CD4-positive, alpha-beta T cell treated with Interleukin-6 at 100 ng/mL for 8 hours (primary cell): ENCODE results near the gene RASD1.
"Not testable (repeated sequence)": the region's sequence is repeated elsewhere in the genome, so short reads cannot be mapped to it uniquely, and the experiment has no call there.

Experiments used
- DNase-seq: peaks from one replicate; pipeline ENCODE4 v3.0.0-alpha.2; 2020; ENCODE audit warnings: mixed read lengths, low spot score

Gene RASD1

DNA sequence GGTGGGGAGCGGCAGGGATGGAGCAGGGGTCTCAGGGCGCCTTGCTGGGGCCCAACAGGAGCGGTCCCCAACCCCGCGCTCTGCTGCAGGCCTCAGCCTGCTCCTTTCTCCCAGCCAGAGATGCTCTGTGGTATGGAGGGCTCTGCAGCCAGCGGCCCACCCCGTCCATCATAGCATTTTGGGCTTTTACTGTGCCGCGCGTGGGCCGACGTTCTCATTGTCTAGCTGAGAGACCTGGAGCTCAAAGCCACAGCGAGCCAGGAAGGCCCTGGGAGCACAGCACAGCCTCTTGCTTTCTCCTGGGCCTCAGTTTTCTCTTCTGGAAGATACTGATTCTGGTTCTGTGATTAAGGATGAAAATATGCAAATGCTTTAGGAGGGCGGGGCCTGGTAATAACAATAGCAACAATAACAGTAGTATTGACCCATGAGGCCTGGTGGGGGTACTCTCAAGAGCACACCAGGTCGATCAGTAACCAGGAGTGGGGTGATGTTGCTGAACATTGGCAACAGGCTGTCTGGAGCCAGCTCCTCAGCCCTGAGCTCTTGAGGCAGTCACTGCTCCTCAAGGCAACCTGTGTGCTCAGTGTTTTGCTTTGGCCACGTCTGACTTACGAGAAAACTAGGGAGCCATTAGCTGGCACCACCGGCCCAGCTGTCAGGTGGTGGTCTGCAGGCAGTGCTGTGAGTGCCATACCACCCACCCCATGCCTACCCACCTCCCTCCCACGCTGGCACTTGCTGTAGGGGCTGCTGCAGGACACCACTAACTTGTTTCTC is 1.1 kb upstream of the RASD1 start:
- DNase-seq, result no peak

DNA sequence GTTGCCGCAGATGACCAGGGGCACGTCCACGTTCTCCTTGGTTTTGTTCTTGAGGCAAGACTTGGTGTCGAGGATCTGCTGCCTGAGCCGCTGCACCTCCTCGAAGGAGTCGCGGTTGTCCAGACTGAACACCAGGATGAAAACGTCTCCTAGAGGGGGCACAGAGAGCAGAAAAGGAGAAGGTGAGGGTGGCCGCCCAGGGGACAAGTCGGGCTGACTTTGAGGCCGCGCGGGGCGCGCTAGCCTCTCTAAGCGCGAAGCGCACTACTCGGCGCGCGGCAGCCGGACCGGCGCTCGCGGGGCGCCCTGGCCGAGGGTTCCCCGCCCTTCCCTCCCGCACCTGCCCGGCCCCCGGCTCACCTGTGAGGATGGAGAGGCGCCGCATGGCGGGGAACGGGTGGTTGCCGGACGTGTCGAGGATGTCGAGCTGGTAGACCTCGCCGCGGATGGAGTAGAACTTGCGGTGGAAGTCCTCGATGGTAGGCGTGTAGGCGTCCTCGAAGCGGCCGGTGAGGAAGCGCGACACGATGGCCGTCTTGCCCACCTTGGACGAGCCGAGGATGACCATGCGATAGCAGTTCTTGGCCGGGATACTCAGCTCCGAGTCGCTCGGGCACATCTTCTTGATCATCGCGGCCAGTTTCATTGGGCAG is 533 bp downstream of the RASD1 start:
- no peak for DNase-seq

DNA sequence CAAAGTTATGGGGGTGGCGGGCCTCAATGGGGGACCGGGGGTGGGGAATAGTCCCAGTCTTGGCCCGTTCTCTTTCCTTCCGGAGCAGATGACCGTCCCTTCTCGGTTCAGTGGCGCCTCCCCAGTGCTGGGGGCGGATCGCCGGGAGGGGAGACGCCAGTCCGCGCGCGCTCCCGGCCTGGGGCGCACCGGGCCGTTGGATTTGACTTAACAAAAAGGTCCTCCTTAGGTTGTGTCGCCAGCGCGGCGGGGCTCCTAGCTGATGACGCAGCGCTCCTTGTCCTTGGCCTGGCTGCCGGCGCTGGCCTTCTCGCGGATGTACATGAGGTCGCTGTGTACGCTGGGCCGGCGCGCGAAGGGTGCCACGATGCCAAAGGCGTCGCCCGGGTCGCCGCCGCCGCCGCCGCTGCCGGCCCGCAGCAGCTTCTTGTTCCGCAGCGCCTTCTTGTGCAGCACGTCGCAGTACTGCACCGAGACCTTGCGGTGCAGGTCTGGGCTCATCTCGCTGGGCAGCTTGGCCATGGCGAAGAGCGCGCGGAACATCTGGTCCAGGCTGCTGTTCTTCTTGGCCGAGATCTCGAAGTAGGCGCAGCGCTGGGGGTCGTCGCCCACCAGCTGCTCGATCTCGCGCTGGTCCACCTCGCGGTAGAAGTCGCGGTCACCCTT is 1.2 kb downstream of the RASD1 start:
- no peak for DNase-seq

DNA sequence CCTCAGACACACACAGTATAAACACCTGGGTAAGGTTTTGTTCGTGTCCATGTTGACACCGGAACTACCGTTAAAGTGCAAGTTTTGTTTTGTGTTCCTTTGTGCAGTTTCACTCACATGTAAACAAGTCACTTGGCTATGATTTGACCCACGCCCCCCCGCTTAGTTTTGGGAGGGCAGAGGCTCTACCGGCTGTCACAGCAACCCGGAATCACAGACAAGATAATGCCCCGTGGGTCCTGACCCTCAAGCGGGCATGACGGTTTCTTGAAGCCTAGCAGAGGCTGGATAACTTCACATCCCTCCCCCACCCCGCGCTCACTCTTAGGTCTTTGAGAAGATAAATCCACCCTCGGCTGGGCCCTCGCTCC is 1.7 kb downstream of the RASD1 start:
- no peak for DNase-seq

DNA sequence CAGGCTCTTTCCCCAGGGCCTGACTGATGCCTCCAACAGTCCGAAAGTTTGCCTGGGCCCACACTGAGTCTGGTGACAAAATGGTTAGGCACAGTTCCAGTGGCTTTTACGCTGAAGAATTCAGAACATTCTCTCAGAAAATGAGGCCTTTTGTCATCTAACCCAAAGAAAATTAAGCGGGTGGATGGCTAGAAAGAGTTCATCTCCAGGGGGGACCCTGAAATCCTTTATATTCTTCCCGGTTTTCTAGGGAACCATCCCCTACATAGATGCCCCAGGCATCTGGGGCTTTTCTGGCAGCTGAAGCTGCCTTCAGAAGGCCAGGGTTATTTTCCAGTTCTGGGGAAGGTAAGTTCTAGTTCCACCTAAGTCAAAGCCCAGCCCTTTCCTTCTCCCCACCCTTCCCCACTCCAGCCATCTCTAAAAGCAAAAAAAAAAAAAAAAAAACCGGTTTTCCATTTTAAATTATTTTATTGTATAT is 2.2 kb downstream of the RASD1 start:
- DNase-seq, result no peak

DNA sequence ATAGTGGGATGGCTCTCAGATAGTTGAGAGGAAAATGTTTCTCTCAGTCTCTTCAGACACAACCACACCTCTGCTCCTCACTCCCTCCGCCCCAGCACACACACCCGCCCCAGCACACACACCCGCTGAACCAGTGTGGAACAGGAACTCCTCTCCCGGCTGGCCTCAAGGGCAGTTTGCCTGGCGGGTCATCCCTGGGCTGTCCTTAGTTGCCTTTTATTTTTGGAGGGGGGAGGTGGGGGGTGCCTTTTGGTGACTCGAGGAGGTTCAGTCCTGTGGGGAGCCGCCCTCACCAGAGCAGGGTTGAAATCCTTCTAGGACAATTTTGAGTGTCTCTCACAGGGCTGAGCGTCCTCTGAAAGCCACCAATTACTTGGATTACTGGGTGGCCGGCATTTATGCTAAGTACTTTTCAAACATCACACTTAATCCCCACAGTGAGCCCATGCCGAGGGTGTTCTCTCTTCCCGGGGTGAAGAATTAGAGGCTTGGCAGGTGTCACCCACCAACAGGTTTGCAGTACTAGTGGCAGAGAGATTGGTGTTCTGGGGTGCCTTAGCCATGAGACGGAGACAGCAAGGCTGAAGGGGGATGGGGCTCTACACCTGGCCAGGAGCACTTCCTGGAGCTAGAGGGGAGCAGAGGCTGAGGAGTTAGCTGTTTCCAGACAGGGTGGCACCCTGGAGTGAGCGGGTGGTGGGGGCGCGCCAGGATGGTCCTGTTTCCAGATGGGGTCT is 2.8 kb downstream of the RASD1 start:
- no peak for DNase-seq

DNA sequence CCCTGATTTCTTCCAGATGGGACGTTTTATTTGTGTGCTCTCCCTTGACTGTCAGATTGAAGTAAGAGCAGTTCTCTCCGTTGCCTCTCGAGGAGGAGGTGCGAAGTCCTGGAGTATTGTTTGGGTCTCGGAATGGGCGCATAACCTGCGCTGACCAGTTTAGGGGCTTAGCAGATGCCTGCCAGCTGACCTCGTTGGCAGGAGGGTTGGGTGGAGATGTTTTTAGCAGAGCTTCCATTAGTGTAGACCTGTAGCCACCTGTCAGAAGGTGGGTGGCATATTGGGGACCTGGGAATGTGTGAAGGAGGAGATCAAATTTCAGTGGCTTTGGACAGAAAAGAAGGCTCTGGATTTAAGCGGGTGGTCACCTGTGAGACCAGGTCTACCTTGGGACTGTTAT is 3.6 kb downstream of the RASD1 start:
- DNase-seq, result no peak

DNA sequence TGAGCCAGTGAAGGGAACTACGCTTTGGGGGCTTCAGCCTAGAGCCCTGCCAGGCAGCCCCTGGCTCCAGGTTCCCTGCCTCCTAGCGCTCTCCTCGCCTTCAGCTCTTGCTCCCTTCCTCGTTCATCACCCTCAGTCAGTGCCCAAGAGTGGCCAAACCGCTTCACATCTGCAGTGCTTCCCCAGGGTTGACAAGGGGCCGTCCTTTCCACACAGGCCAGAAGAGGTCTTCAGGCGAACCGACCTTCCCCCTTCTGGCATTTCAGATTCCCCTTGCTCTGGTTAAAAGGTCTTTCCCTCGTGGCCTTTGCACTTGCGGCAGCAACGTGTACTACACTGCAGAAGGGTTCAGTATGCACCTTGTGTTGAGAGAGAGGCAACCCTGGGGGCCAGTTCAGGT is 4.1 kb downstream of the RASD1 start:
- DNase-seq, result no peak

DNA sequence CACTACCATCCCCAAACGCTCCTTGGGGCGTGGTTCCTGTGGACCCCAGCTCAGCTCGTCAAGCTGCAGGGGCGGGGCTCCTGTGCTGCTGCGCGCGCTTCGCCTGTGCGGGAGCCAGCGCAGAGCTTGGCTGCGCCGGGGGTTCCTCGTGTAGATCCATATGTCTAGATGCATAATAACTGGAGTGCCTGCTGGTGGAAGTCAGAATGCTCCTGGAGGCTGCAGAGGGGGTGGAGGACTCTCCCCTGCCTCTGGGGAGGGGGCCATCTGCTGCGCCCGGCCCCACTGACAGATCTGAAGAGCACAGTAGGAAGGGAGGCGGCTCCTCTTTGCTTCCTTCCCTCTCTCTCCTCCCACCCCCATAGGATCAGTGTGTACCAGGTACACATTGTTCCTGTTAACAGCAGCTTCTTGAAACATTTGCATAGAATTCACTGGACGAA is 4.6 kb downstream of the RASD1 start:
- DNase-seq, result no peak

DNA sequence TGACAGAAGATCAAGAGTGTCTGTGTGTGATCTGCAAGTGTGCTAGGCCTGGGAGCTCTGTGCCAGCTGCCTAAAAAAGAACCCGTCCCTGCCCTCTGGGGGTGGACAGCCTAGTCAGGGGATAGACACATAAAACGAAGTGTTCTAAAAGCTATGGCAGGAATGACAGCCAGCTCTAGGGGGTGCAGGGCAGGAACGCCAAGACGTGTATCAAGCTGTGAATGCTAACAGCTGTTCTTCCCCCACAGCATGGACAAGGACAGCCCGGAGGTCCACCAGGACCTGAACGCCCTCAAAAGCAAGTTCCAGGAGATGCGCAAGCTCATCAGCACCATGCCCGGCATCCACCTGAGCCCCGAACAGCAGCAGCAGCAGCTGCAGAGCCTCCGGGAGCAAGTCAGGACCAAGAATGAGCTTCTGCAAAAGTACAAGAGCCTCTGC is 5.1 kb downstream of the RASD1 start:
- no peak for DNase-seq

DNA sequence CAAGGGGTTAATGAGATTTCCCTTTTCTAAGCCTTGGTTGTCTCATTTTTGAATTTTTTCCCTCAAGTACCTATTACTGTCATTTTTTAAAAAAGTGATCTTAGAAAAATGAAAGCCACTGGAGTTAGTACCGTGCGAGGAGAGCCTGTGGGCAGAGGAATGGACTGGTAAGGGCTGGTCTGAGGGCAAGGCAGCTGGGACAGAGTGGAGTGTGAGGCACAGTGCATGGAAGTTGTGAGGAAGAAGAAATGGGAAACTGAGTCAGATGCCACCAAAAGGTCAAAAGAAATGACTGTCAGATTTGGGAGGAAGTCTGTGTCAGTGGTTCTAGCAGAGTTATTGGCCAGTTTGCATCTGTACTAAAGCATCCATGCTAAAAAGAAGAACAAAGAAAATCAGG is 8.2 kb downstream of the RASD1 start:
- DNase-seq, result no peak

DNA sequence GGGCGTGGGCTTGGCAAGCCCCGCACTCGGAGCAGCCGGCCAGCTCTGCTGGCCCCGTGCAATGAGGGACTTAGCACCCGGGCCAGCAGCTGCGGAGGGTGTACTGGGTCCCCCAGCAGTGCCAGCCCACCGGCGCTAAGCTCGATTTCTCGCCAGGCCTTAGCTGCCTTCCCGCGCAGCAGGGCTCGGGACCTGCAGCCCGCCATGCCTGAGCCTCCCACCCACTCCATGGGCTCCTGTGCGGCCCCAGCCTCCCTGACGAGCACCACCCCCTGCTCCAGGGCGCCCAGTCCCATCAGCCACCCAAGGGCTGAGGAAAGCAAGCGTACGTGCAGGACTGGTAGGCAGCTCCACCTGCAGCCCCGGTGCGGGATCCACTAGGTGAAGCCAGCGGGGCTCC is 9.8 kb downstream of the RASD1 start:
- not testable (repeated sequence) for DNase-seq

DNA sequence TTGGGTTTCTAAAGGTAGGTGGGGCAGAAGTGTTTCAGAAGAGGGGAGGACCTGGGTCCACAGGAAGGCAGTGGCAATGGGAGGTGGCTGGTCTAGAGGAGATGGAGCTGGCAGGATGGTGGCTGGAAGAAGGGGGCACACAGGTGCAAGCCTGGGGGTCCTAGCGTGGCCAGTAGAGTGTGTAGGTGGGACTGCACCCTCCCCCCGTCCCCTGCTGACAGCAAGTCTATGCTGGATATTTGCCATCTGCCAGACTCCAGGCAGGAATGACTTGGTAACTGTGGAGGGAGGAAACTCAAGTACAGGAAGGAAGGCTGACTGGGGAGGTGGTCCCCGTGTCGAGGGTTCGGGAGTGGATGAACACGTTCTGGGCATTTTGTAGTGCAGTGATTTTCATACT is 10.8 kb downstream of the RASD1 start:
- no peak for DNase-seq

DNA sequence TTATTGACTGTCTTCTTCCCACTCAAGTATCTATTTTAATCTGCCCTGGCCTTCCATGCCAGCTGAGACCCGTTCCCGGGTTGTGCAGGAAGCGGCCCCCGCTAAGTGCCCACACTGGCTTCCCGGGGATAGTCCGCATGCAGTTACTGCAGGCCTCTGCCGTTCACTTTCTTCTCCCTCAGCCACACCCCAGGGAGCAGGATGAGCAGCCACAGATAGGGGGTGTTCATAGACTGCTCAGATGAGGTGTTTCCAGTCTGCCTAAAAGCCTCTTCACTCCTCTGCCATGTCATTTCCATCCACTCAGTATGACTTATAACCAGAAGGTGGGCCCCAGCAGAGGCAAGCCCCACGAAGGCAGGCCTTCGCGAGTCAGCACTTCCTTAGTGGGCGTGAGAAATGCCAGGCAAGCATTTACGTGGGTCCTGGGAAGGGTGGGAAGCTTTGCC is 11.7 kb downstream of the RASD1 start:
- DNase-seq, result no peak

DNA sequence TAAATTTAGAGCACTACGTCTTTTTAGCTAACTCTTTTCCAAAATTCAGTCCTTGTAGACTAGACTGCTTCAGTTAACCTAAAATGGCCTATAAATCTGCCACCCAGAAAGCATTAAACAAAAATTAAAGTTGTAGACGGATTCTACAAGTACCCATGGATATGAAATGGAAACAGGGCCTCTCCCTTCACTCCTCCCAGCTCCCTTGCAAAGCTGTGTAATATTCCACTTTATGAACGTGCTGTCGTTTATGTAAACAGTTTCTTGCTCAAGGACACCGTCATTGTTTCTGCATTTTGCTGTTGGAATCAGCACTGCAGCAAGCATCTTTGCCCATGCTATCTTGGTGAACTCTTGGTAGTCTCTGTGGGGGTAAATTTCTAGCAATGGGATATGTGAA is 14.3 kb downstream of the RASD1 start:
- DNase-seq, result no peak

DNA sequence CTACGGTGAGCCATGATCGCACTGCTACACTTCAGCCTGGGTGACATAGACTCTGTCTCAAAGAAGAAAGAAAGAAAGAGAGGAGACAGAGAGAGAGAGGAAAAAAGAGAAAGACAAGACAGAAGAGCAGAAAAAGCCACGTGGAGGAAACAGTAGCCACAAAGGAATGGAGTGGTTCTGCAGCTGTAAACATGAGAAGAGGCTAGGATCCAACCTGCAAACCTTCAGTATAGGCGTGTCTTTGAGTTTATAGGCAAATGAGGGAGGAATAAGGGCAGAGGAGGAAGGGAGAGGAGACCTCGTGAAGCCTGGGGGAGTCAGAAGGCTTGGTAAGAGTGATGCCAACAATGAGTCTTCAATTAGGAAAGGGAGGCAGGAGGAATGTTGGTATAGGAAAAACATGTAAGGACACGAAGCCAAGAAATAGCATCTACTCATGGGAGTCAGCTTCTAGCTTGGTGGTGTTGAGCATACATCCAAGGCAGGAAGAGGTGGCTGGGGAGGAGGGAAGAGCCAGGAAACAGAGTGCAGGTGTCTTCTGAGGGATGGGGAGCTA is 15.5 kb downstream of the RASD1 start:
- no peak for DNase-seq

DNA sequence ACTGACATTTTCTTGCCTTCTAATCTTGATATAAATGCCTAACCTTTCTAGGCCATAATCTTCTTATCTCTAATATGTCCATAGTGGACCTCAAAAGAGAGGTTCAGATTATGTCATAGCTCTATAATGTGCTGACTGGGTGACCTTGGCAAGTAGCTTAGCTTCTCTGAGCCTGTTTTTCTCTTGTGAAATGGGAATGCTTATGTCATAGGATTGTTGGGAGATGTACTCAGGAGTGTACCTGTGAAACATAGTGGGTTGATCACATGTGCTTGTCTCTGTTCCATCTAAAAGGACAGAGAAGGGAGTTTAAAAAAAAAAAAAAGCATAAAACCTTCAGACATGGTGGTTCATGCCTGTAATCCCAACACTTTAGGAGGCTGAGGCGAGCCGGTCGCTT is 17.0 kb downstream of the RASD1 start:
- DNase-seq, result no peak

DNA sequence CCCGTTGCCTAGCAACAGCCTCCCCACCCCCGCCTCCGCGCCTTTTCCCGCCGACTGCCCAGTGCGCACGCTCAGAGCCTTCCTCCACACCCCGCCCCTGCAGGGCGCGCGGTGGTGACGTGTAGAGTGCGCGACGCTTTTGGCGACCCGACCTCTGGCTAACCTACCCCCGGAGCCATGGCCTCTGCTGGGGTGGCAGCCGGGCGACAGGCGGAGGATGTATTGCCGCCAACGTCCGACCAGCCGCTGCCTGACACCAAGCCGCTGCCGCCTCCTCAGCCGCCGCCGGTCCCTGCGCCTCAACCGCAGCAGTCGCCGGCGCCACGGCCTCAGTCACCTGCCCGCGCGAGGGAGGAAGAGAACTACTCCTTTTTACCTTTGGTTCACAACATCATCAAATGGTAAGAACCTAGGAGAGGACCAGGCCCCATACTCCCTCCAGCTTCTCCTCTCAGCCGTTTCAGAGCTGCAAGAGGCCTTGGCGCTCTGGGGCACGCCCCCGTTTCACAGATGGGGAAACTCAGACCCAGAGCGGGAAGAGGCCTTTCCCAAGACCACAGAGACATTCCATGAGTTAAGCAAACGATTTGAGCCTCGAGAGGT is 19.2 kb downstream of the RASD1 start, which contains the start of gene MED9:
MED9 (plus strand) TSS at position 136 of the 603 bp plus-strand sequence; CDS start at position 178, 42 bp downstream.
- peak; percentile 90 for DNase-seq

DNA sequence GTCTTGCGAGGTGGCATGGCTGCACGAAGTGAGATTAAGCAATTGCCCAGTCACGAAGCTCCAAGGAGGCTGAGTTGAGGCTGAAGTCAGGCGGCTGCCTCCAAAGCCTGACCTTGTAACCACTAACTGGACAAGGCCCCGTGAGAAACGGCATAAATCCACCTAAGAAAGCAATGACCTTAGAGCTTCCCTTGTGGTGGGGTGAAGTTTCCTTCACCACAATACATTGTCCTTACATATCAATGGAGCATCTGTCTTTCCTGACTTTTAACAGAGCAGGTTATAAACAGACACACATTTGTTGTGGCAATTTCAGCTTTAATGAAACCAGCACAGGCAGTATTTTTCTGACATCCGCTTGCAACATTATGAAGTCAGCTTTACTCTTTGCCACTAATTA is 21.9 kb downstream of the RASD1 start:
- no peak for DNase-seq

DNA sequence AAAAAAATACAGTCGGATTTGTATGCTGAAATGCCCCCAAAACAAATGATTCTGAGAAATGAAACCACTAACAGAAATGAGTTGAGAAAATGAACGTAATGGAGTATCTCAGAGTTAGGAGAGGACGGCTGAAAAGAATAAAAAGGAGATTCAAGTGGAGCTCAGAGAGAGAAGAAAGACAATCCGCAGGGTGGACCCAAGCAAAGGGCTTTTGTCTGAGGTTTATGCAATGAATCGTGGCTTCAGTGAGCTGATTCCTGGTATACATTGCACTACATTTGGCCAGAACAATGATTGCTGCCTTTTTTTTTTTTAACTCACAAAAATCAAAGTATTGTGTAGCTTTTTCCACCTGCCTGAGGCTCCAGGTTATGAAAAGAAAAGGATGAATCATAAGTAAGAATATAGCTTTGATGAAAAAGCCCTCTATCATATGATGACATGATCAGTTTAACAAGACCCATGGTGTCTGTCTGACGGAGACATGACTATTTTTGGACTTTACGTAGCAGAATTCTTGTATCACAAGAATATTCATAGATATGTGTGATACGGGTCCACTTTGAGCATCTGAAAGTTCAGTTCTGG is 23.8 kb downstream of the RASD1 start:
- DNase-seq, result no peak

DNA sequence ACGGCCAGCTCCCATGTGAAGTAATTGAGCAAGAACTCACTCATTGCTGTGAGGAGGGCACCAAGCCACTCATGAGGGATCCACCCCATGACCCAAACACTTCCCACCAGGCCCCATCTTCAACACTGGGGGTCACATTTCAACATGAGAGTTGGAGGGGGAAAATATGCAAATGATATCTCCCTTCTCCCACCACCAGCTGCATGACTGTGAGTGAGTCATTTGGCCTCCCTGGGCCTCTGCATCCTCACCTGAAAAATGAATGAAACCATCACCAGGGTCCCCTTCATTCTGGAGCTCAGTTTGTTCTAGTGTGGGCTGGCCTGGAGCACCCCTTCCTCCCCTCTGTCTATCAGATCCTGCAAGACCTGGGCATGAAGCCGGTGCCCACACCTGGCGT is 26.2 kb downstream of the RASD1 start:
- DNase-seq, result no peak
